Measurements from ENCODE around the gene PXMP2.

The PXMP2 gene

GRCh38 chr12:132664206-132665148 lies 22.9 kb upstream of the PXMP2 start:
- Histone ChIP-seq H2AFZ (ENCODE audit: low read depth) (no peak overlapping the region), H3K27ac (no peak overlapping the region), H3K27me3 (ENCODE audit: insufficient read depth, low read depth) (no peaks in the 10 kb centered on the region), H3K4me3 (IDR thresholded peaks at IDR 0.05; ENCODE audit: insufficient read depth, low read depth, low read length) (no peak overlapping the region), H3K36me3 (ENCODE audit: insufficient read depth) (no peaks in the 10 kb centered on the region), H3K79me2 (ENCODE audit: insufficient read depth, low read depth) (no peaks in the 10 kb centered on the region), H3K9ac (no peak overlapping the region), H3K4me2 (no peak overlapping the region), H4K20me1 (ENCODE audit: insufficient read depth) (no peaks in the 10 kb centered on the region), H3K4me1 (ENCODE audit: low read depth, poor library complexity, severe bottlenecking) (no peaks in the 10 kb centered on the region)
- no peak for TF ChIP-seq CTCF (conservative IDR thresholded peaks at IDR 0.05; ENCODE audit: low read depth, low read length)

- Histone ChIP-seq H3K27me3 (ENCODE audit: insufficient read depth, low read depth) (no peaks in the 10 kb centered on the region), H3K27ac (no peak overlapping the region), H3K4me1 (ENCODE audit: low read depth, poor library complexity, severe bottlenecking) (no peaks in the 10 kb centered on the region), H3K9ac (no peak overlapping the region), H2AFZ (ENCODE audit: low read depth) (no peak overlapping the region), H3K4me3 (IDR thresholded peaks at IDR 0.05; ENCODE audit: insufficient read depth, low read depth, low read length) (no peak overlapping the region), H3K79me2 (ENCODE audit: insufficient read depth, low read depth) (no peaks in the 10 kb centered on the region), H3K36me3 (ENCODE audit: insufficient read depth) (no peaks in the 10 kb centered on the region), H4K20me1 (ENCODE audit: insufficient read depth) (no peaks in the 10 kb centered on the region), H3K4me2 (no peak overlapping the region)
- TF ChIP-seq CTCF (conservative IDR thresholded peaks at IDR 0.05; ENCODE audit: low read depth, low read length): no peak
Measured at GRCh38 chr12:132665149-132665491, 22.3 kb upstream of the PXMP2 start.

- no peaks in the 10 kb centered on the region for H3K4me1 ChIP-seq (ENCODE audit: low read depth, poor library complexity, severe bottlenecking)
Measured at GRCh38 chr12:132665794-132666193, 21.6 kb upstream of the PXMP2 start.

More at GRCh38 chr12:132665794-132666193, 21.6 kb upstream of the PXMP2 start:
- no peaks in the 10 kb centered on the region for H4K20me1 ChIP-seq (ENCODE audit: insufficient read depth)
- no peak overlapping the region for H3K4me3 ChIP-seq (IDR thresholded peaks at IDR 0.05; ENCODE audit: insufficient read depth, low read depth, low read length)
- no peaks in the 10 kb centered on the region for H3K36me3 ChIP-seq (ENCODE audit: insufficient read depth)
- H3K9ac ChIP-seq: no peak overlapping the region
- no peak overlapping the region for H2AFZ ChIP-seq (ENCODE audit: low read depth)
- no peak overlapping the region for H3K4me2 ChIP-seq
- TF ChIP-seq CTCF (conservative IDR thresholded peaks at IDR 0.05; ENCODE audit: low read depth, low read length): no peak
- H3K27ac ChIP-seq: no peak overlapping the region
- H3K27me3 ChIP-seq (ENCODE audit: insufficient read depth, low read depth): no peaks in the 10 kb centered on the region
- H3K79me2 ChIP-seq (ENCODE audit: insufficient read depth, low read depth): no peaks in the 10 kb centered on the region

All from KMS-11 (cell line).